ENCODE results near the gene VMP1.

DNA sequence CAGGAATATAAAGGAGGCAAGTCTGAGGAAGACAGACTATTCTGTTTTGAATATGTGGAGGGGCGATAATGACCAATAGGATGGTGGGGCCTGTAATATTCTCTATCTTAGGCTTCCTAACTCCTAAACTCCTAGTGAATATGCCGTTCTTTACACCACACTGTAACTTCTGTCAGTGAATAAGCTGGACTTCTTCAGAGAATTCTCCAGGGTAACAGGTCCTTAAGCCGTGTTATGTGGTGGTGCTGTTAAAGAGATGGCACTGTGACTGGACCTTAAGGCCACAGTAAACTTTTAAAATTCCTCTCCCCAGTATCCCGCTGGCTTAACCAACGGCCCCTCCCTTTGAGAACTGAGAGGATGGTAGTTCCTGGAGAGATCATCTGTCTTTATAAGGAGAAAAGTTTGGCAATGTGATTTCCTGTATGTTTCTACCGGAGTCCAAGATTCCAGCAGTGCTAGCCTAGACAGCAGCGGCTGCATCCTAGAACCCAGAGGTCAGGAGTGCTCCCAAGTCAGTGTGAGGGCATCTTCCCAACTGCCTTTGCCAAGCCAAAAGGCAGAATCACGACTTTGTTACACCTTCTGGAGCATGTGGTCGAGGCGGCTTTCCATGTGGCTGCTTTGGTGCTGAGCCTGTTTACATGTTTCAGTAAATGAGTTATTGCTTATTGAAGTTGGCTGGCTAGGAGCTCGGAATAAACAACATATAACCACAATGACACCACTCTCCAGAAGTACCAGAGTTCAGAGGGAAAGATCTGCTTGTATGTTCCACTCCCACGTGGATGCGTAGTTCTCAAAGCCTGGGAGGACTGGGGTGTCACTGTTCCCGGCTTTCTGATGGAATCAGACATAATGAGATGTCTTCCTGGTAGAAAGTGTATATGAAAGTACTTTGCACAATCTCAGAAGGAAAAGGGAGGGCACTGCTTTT is 144.3 kb downstream of the VMP1 start:
- TF ChIP-seq POLR2A (IDR thresholded peaks at IDR 0.05; ENCODE audit: low read length), result no peak
- TF ChIP-seq GATA1 (IDR thresholded peaks at IDR 0.05; ENCODE audit: low read depth, low read length), result no peak

All from erythroblast (primary cell).